ENCODE results near the gene CAP2.
"Not testable (repeated sequence)": the region's sequence is repeated elsewhere in the genome, so short reads cannot be mapped to it uniquely, and the experiment has no call there.

The CAP2 gene

GRCh38 chr6:17527076-17527475 is 133.7 kb downstream of the CAP2 start:
- H3K27me3 ChIP-seq (replicated peaks), result no peaks in the 10 kb centered on the region
- DNase-seq, result no peak
- TF ChIP-seq CTCF (IDR thresholded peaks at IDR 0.05; ENCODE audit: low read depth, low read length, missing control alignments), result no peak
- H3K4me3 ChIP-seq (ENCODE audit: low read depth, low read length), result no peak overlapping the region
- no peaks in the 10 kb centered on the region for H3K36me3 ChIP-seq (replicated peaks)
- in situ Hi-C loops (cut with HindIII; ENCODE audit: low pct_ligation_motif_present, low sequenced_read_pairs), result no loop called here
- no peak overlapping the region for H3K27ac ChIP-seq

- Histone ChIP-seq H3K36me3 (replicated peaks) (no peaks in the 10 kb centered on the region), H3K27ac (no peak overlapping the region), H3K27me3 (replicated peaks) (no peaks in the 10 kb centered on the region), H3K4me3 (ENCODE audit: low read depth, low read length) (no peak overlapping the region)
- no peak for DNase-seq
- in situ Hi-C loops (cut with HindIII; ENCODE audit: low pct_ligation_motif_present, low sequenced_read_pairs), result no loop called here
- no peak for TF ChIP-seq CTCF (IDR thresholded peaks at IDR 0.05; ENCODE audit: low read depth, low read length, missing control alignments)
Measured at GRCh38 chr6:17530321-17530835, 137.0 kb downstream of the CAP2 start.

- in situ Hi-C loops (cut with HindIII; ENCODE audit: low pct_ligation_motif_present, low sequenced_read_pairs), result no loop called here
- H3K27me3 ChIP-seq (replicated peaks), result no peaks in the 10 kb centered on the region
- H3K27ac ChIP-seq, result no peak overlapping the region
- no peak overlapping the region for H3K4me3 ChIP-seq (ENCODE audit: low read depth, low read length)
- TF ChIP-seq CTCF (IDR thresholded peaks at IDR 0.05; ENCODE audit: low read depth, low read length, missing control alignments), result no peak
- no peak for DNase-seq
- H3K36me3 ChIP-seq (replicated peaks), result no peaks in the 10 kb centered on the region
Measured at GRCh38 chr6:17536586-17536985, 143.2 kb downstream of the CAP2 start.

- DNase-seq, result no peak
- Histone ChIP-seq H3K36me3 (replicated peaks) (peaks cover 12% of the 10 kb centered on the region), H3K4me3 (ENCODE audit: low read depth, low read length) (no peak overlapping the region), H3K27ac (no peak overlapping the region), H3K27me3 (replicated peaks) (no peaks in the 10 kb centered on the region)
- in situ Hi-C loops (cut with HindIII; ENCODE audit: low pct_ligation_motif_present, low sequenced_read_pairs), result no loop called here
- TF ChIP-seq CTCF (IDR thresholded peaks at IDR 0.05; ENCODE audit: low read depth, low read length, missing control alignments), result no peak
Measured at GRCh38 chr6:17542243-17542642, 148.8 kb downstream of the CAP2 start.

GRCh38 chr6:17545681-17546080 is 152.3 kb downstream of the CAP2 start:
- H3K27ac ChIP-seq; H3K27me3 ChIP-seq (replicated peaks); DNase-seq; in situ Hi-C loops (cut with HindIII; ENCODE audit: low pct_ligation_motif_present, low sequenced_read_pairs); H3K4me3 ChIP-seq (ENCODE audit: low read depth, low read length): not testable (repeated sequence)
- peaks cover 12% of the 10 kb centered on the region for H3K36me3 ChIP-seq (replicated peaks)

- no peak for DNase-seq
- Histone ChIP-seq H3K27me3 (replicated peaks) (no peaks in the 10 kb centered on the region), H3K27ac (no peak overlapping the region), H3K36me3 (replicated peaks) (peaks cover 2% of the 10 kb centered on the region), H3K4me3 (ENCODE audit: low read depth, low read length) (no peak overlapping the region)
- TF ChIP-seq CTCF (IDR thresholded peaks at IDR 0.05; ENCODE audit: low read depth, low read length, missing control alignments), result no peak
- in situ Hi-C loops (cut with HindIII; ENCODE audit: low pct_ligation_motif_present, low sequenced_read_pairs), result no loop called here
Measured at GRCh38 chr6:17551383-17551958, 158.1 kb downstream of the CAP2 start.

Data from brain microvascular endothelial cell (primary cell).